Activated CD8-positive, alpha-beta memory T cell treated with anti-CD3 and anti-CD28 coated beads, Interleukin-2, amount 50 U/mL, for 1 hour (primary cell): ENCODE measurements around the gene CSNK1D.
A peak's percentile ranks its signal among the peaks of the same experiment; 100 is the strongest.
"Not testable (repeated sequence)": the region's sequence is repeated elsewhere in the genome, so short reads cannot be mapped to it uniquely, and the experiment has no call there.

ENCODE experiments used
- DNase-seq: peaks from one replicate; pipeline ENCODE4 v3.0.0-alpha.2; 2020; ENCODE audit errors: extremely low read depth

Gene CSNK1D

GRCh38 chr17:82274134-82275020, 877 bp upstream of the CSNK1D start:
- DNase-seq = no peak

- no peak for DNase-seq
Measured at GRCh38 chr17:82272495-82273326, 789 bp downstream of the CSNK1D start.

GRCh38 chr17:82271401-82271800, 2.1 kb downstream of the CSNK1D start:
- DNase-seq = no peak

- no peak for DNase-seq
Measured at GRCh38 chr17:82270651-82271050, 2.8 kb downstream of the CSNK1D start.

- no peak for DNase-seq
Measured at GRCh38 chr17:82269882-82270500, 3.5 kb downstream of the CSNK1D start.

GRCh38 chr17:82269138-82269881, 4.2 kb downstream of the CSNK1D start:
- DNase-seq = no peak

- DNase-seq = no peak
Measured at GRCh38 chr17:82267575-82268379, 5.7 kb downstream of the CSNK1D start.

GRCh38 chr17:82266142-82266541, 7.4 kb downstream of the CSNK1D start:
- DNase-seq = no peak

GRCh38 chr17:82263641-82264040, 9.9 kb downstream of the CSNK1D start:
- DNase-seq = no peak

- DNase-seq = no peak
Measured at GRCh38 chr17:82262344-82262743, 11.2 kb downstream of the CSNK1D start.

- not testable (repeated sequence) for DNase-seq
Measured at GRCh38 chr17:82259972-82260961, 13.2 kb downstream of the CSNK1D start.

GRCh38 chr17:82258555-82258954, 14.9 kb downstream of the CSNK1D start:
- no peak for DNase-seq

- DNase-seq = peak; percentile 52
Measured at GRCh38 chr17:82257473-82257872, 16.0 kb downstream of the CSNK1D start.

- DNase-seq = no peak
Measured at GRCh38 chr17:82256242-82256885, 17.1 kb downstream of the CSNK1D start.

GRCh38 chr17:82255402-82255972, 18.0 kb downstream of the CSNK1D start:
- no peak for DNase-seq

- DNase-seq = not testable (repeated sequence)
Measured at GRCh38 chr17:82254746-82255145, 18.8 kb downstream of the CSNK1D start.

GRCh38 chr17:82254096-82254495, 19.4 kb downstream of the CSNK1D start:
- DNase-seq = not testable (repeated sequence)

GRCh38 chr17:82253179-82253544, 20.3 kb downstream of the CSNK1D start:
- no peak for DNase-seq
